D341Med (cell line): Measurements from ENCODE around the gene BRD8.
A peak's percentile ranks its signal among the peaks of the same experiment; 100 is the strongest.
"Not testable (repeated sequence)": the region's sequence is repeated elsewhere in the genome, so short reads cannot be mapped to it uniquely, and the experiment has no call there.

ENCODE experiments used
- DNase-seq: peaks from one replicate; pipeline ENCODE4 v3.0.0; 2012; ENCODE audit warnings: low spot score

The BRD8 gene

DNA sequence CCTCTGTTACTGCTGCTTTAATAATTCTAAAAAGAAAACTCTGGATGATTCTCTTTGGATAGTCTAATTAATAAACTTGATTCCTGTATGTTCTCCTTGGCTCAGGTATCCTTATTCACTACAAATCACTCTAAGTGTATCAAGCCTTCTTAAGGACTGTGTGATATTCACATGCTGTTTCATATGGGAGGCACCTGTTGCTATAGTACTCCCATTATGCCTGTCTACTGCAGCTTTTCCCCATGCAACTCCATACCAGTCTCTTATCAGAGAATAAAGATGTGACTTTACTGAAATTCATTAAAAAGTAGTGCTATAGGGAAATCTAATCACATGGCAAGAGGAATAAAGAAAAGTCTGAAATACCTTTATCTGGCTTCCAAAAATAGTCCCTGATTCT lies 14.7 kb downstream of the BRD8 start:
- no peak for DNase-seq

- DNase-seq: no peak
These were observed 17.7 kb downstream of the BRD8 start for GRCh38 chr5:138160706-138161105.

- DNase-seq: no peak
These were observed 18.8 kb downstream of the BRD8 start for GRCh38 chr5:138159666-138160065.

DNA sequence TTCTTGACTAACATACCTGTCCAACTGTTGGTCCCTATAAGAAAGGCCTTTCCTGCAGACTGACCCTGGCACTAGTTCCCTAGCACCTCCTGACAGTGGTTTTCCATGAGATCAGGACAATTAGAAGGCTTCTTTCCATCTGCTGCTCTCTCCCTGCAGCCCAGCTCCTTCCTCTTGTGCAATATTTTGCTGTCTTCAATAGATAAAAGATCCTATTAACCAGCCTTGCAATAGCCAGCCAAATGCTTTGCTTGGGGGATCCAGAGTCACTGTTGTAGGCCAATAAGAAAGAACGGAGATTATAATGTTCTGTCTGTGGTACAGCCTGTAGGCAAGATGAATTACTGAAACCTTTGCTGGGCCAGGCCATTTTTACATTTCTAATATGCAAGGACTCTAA lies 20.8 kb downstream of the BRD8 start:
- no peak for DNase-seq

GRCh38 chr5:138155977-138156376 lies 22.5 kb downstream of the BRD8 start:
- not testable (repeated sequence) for DNase-seq

GRCh38 chr5:138149530-138149929 lies 28.9 kb downstream of the BRD8 start:
- no peak for DNase-seq

GRCh38 chr5:138148811-138149210 lies 29.6 kb downstream of the BRD8 start:
- DNase-seq: no peak

- not testable (repeated sequence) for DNase-seq
These were observed 34.9 kb downstream of the BRD8 start for GRCh38 chr5:138143578-138143977.

- DNase-seq: no peak
These were observed 36.7 kb downstream of the BRD8 start for GRCh38 chr5:138141734-138142133.

DNA sequence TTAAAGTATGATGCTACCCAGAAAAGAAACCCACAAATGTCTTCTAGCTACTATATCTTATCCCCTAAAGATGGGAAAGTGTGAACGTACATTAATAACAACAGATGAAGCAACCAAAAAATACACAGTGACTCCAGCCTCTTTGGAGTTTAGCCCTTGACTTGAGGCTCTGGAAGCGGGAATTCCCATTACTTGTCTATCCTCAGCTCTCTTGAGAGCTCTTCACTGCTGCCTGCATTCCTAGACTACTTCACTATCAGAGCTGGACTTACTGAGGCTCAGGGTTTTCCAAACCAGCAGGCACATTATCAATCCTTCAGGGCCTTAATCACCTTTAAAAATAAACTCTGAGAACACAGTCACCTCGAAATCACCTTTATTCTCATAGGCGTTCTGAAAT lies 38.2 kb downstream of the BRD8 start:
- DNase-seq: no peak

DNA sequence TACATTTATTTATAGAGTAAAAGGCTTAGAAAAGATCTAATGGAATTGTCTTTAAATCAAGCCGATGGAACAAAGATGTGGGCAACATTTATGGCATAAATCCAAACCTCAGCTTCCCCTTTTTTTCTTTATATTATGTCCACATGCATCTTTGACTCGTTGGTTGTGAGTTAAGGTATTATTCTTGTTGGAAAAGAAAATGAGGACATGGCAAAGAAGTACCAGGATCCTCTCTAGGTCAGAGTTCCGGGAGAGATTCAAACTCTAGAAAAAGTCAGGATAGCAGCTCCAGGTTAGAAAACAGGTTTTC lies 38.7 kb downstream of the BRD8 start:
- DNase-seq: no peak

GRCh38 chr5:138138949-138139780 lies 39.3 kb downstream of the BRD8 start, which contains the start of gene NME5:
Gene NME5, minus strand, starts transcription at chr5:138139428. Its CDS starts 648 bp downstream, at chr5:138138780.
- DNase-seq: no peak

DNA sequence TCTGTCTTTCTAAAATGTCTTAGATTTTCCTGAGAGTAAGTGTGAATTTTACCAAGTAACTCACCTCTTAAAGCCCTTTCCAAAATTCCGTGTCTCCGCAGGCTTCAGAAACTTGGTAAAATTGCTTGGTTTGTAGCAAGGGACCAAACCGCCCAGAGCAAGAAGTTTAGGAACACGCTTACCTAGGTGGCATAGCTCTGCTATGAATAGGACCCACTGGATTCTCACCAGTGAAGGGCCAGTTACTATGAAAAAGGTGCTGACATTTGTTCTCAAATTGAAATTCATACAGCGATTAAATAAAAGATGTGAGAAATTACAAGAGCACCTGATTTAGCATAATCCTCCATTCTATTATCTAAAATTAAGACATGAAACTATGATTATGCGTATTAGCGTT lies 45.9 kb downstream of the BRD8 start:
- no peak for DNase-seq

DNA sequence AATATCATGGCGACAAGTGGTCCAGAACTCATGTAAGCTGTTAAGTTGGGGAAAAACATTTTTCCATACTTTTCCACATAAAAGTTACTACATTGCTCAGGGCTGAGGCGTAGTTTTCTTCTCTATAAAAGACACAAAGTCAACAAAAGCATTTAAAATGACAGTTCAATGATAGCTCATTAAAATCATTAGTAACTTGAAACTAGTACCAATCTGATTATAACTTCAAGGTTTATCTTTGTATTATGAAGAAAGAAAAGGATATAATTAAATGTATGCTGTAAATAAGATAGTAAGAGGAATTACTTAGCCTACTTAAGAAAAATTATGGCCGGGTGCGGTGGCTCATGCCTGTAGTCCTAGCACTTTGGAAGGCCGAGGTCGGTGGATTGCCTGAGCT lies 49.1 kb downstream of the BRD8 start:
- no peak for DNase-seq

- no peak for DNase-seq
These were observed 50.1 kb downstream of the BRD8 start for GRCh38 chr5:138128334-138128733.

DNA sequence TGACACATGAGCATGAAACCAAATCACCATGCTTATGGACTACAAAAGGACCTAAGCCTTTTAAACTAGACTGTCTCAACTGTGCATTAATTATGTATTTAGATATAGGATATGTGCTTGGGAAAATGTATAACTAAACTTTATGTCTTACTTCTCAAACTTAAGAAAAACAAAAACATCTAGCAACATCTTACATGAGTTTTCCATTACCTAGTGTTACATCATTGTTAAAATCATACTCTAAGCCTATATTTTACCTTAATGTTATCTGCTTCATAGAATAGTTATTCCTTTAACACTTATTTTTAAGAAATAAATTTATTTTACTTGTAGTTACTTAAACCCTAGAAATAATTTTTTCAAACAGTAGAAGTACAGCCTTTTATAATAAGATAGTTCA lies 63.2 kb downstream of the BRD8 start:
- DNase-seq: no peak

GRCh38 chr5:138111937-138112336 lies 66.5 kb downstream of the BRD8 start:
- DNase-seq: no peak

DNA sequence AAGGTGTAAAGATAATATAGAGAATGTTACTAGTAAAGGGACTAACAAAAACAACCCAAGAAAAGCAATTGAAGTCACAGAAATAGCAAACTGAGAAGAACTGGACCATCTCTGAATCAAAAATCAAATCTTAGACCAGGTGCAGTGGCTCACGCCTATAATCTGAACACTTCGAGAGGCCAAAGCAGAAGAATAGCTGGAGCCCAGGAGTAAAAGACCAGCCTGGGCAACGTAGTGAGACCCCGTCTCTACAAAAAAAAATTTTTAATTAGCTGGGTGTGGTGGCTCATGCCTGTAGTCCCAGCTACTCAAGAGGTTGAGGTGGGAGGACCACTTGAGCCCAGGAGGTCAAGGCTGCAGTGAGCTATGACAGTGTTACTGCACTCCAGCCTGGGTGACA lies 67.2 kb downstream of the BRD8 start:
- no peak for DNase-seq

DNA sequence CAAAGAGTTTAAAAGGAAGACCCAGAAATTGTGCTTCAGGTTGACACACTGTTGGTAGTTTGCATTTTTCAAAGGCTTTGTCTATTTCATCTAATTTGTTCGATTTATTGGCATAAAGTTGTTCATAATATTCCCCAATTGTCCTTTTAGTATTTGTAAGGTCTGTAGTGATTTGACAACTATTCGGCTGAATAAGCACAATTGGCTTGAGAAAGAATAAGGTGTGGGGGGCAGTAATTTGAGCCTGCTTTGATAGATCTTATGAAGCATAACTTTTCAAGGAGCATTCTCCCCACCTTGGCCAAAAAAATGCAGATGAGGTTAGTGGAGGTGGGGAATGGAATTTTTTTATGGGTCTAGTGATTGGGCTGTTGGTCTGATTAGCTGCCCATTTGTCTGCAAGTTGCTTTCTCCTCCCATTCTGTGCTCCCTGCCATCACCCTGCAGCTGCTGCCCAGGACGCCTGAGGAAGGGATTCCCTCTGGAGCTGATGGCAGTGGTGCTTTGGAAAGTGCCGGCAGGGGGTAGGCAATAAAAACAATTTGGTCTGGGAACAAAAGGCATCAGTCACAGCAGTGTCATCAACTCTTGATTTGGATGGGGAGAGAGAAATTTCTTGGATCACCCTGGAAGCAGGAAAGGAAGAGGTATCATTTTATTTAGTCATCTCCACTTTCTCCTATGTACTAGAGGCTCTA lies 68.0 kb downstream of the BRD8 start:
- no peak for DNase-seq

DNA sequence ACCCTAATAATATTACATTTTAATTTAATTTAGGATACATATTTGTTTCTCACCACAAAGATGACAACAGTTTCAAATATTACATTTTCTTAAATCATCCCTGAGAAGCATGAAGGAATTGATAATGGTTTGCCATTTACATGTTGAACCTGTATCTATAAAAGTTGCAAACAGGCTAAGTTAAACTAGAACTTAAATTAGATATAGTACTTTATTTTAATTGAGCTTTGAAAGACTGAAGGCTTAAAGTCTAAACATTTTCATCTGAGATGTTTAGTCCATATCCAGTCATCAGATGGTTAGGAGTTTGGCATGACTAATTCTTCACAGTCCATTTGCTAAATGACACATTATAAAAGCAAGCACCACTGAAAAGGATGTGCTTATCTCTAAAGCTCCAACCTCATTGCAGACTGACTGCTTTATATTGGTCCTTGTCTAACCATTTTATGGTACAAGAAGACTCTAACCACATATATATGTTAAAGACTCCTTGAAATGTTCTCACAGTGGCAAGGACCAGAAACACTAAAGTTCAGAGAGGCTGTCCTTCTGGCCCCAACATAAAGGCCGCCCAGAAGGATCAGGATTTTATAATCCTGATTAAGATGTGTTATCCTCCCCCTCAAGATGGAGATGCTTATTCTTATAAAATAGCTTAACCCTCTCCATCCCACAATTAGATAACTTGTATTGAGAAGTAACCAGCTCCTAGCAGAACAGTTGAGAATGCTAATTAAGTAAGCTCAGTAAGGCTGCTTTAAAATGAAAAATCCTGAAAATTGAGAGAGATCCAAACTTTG lies 68.8 kb downstream of the BRD8 start:
- peak; percentile 44 for DNase-seq

- DNase-seq: no peak
These were observed 71.2 kb downstream of the BRD8 start for GRCh38 chr5:138107213-138107612.

DNA sequence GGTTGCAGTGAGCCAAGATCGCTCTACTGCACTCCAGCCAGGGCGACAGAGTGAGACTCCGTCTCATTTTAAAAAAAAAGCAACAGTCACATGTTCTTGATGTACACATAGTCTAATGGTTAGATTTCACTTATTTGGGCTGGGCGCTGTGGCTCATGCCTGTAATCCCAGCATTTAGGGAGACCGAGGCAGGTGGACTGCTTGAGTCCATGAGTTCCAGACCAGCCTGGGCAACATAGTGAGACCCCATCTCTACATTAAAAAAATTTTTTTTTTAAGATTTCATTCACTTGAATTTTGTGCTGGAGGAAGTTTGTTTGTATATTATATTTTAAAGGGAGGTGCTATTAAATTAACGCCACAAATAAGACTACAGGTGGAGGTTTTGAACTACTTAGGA lies 72.7 kb downstream of the BRD8 start:
- DNase-seq: no peak

- DNase-seq: no peak
These were observed 75.2 kb downstream of the BRD8 start for GRCh38 chr5:138103319-138103637.
